Measurements from ENCODE around the gene MYT1. TPM values are rescaled to one million over a fixed set of nuclear protein-coding genes. Genes with fewer than 3 reads are reported as not detected.

Gene MYT1
- total and polyA plus RNA-seq, 2 of the 13 experiments (the other 11 are each of a cell fraction or from before 2014, with no cell fraction given), result 0.58 to 2.5 TPM

DNA sequence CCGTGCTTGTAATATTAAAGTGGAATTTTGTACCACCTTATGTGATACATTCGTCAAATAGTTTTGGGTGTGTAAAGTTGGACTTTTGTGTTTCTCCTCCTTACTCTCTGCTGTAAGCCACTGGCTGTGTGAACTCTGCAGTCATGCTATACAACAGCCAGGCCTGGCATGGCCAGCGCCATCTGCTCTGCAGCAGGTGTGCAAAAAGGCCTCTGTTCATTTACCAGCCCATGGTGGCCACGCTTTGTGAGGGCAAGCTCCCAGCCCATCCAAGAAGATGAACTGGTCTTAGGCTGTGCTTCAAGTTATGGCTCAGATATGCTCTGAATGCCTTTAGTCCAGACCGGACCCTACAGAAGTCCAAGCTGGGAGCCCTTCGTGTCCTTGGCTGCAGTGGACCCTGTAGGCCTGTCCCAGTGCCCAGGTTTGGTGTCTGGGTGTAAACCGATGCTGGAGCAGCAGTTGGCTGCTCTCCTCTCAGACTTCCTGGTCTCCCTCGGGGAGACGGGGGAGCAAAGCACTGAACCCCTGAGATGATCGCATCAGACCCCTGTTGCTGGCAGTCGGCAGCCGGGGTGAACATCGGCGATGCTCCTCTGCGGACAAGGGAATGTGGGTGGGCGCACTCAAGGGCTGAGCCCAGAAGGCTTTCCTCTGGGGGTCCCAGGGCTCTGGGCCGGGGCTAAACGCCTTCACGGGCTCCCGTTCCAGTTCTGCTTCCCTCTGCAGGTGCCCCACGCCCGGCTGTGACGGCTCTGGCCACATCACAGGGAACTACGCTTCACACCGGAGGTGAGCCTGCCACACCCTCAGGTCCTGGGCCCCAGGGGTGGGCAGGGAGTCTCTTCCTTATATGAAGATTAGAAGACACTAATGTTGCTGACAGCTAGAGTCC lies 62.7 kb downstream of the MYT1 start:
- peaks cover 17 to 78% of the 10 kb centered on the region in 2 experiments for H3K27me3 ChIP-seq (ENCODE audit: control insufficient read depth in 1 of 2, insufficient read depth in 2 of 2, low read length in 2 of 2)
- in situ Hi-C loops (cut with HindIII; ENCODE audit: extremely low pct_ligation_motif_present, low pct_unique_long_range_greater_than_20kb) (no loop called here), intact Hi-C loops (cut with micrococcal nuclease; ENCODE audit: unreplicated experiment) (no loop called here)
- ChIA-PET CTCF (ENCODE audit: low intra/inter-chr PET ratio, low total read pairs) (no interaction called here), POLR2A (interaction anchor here (1.9 kb wide), 1 partner anchor 10 kb away, joined by 4 read pairs; no protein-coding TSS in a partner anchor)
- DNase-seq (ENCODE audit: low spot score) (no peak), ATAC-seq (no peak), FAIRE-seq (no peak)
- H3K9ac ChIP-seq (ENCODE audit: insufficient read depth, low read depth, low read length), result no peak overlapping the region
- no peaks in the 10 kb centered on the region for H3K9me3 ChIP-seq (ENCODE audit: low read length)
- TF ChIP-seq, protein P1, sequence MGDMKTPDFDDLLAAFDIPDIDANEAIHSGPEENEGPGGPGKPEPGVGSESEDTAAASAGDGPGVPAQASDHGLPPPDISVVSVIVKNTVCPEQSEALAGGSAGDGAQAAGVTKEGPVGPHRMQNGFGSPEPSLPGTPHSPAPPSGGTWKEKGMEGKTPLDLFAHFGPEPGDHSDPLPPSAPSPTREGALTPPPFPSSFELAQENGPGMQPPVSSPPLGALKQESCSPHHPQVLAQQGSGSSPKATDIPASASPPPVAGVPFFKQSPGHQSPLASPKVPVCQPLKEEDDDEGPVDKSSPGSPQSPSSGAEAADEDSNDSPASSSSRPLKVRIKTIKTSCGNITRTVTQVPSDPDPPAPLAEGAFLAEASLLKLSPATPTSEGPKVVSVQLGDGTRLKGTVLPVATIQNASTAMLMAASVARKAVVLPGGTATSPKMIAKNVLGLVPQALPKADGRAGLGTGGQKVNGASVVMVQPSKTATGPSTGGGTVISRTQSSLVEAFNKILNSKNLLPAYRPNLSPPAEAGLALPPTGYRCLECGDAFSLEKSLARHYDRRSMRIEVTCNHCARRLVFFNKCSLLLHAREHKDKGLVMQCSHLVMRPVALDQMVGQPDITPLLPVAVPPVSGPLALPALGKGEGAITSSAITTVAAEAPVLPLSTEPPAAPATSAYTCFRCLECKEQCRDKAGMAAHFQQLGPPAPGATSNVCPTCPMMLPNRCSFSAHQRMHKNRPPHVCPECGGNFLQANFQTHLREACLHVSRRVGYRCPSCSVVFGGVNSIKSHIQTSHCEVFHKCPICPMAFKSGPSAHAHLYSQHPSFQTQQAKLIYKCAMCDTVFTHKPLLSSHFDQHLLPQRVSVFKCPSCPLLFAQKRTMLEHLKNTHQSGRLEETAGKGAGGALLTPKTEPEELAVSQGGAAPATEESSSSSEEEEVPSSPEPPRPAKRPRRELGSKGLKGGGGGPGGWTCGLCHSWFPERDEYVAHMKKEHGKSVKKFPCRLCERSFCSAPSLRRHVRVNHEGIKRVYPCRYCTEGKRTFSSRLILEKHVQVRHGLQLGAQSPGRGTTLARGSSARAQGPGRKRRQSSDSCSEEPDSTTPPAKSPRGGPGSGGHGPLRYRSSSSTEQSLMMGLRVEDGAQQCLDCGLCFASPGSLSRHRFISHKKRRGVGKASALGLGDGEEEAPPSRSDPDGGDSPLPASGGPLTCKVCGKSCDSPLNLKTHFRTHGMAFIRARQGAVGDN (CRISPR knock-in tag; IDR thresholded peaks at IDR 0.05), result peak; percentile 6; the same call in 1 of the 2 replicates
- TF ChIP-seq SNAI1 (CRISPR knock-in tag; IDR thresholded peaks at IDR 0.05; ENCODE audit: borderline replicate concordance) (no peak), XBP1 (CRISPR knock-in tag; IDR thresholded peaks at IDR 0.05) (no peak), ZSCAN12 (CRISPR knock-in tag; IDR thresholded peaks at IDR 0.05) (no peak), ZNF7 (CRISPR knock-in tag; IDR thresholded peaks at IDR 0.05) (no peak), MYC (CRISPR knock-in tag; IDR thresholded peaks at IDR 0.05; ENCODE audit: borderline replicate concordance) (0 out of 2 replicates have a peak, but pooled peaks have one; percentile 25), MTA1 (CRISPR knock-in tag; IDR thresholded peaks at IDR 0.05; ENCODE audit: borderline replicate concordance) (0 out of 2 replicates have a peak, but pooled peaks have one; percentile 27), ZSCAN25 (CRISPR knock-in tag; IDR thresholded peaks at IDR 0.05) (0 out of 2 replicates have a peak, but pooled peaks have one; percentile 0)
- TF ChIP-seq, protein P2, sequence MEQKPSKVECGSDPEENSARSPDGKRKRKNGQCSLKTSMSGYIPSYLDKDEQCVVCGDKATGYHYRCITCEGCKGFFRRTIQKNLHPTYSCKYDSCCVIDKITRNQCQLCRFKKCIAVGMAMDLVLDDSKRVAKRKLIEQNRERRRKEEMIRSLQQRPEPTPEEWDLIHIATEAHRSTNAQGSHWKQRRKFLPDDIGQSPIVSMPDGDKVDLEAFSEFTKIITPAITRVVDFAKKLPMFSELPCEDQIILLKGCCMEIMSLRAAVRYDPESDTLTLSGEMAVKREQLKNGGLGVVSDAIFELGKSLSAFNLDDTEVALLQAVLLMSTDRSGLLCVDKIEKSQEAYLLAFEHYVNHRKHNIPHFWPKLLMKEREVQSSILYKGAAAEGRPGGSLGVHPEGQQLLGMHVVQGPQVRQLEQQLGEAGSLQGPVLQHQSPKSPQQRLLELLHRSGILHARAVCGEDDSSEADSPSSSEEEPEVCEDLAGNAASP (CRISPR knock-in tag; IDR thresholded peaks at IDR 0.05; ENCODE audit: borderline replicate concordance), result no peak
- TF ChIP-seq, protein P3, sequence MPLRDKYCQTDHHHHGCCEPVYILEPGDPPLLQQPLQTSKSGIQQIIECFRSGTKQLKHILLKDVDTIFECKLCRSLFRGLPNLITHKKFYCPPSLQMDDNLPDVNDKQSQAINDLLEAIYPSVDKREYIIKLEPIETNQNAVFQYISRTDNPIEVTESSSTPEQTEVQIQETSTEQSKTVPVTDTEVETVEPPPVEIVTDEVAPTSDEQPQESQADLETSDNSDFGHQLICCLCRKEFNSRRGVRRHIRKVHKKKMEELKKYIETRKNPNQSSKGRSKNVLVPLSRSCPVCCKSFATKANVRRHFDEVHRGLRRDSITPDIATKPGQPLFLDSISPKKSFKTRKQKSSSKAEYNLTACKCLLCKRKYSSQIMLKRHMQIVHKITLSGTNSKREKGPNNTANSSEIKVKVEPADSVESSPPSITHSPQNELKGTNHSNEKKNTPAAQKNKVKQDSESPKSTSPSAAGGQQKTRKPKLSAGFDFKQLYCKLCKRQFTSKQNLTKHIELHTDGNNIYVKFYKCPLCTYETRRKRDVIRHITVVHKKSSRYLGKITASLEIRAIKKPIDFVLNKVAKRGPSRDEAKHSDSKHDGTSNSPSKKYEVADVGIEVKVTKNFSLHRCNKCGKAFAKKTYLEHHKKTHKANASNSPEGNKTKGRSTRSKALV (CRISPR knock-in tag; IDR thresholded peaks at IDR 0.05), result no peak
- no TSS peak for BruUV-seq (replicated peaks)
- no peak overlapping the region for H3K4me3 ChIP-seq (replicated peaks in 1 of 3; ENCODE audit: insufficient read depth in 1 of 3, low read depth in 2 of 3, low read length in 3 of 3)
- no peak overlapping the region for H3K27ac ChIP-seq (ENCODE audit: extremely low read length, insufficient read depth, low read length)
- no peaks in the 10 kb centered on the region for H4K20me1 ChIP-seq (ENCODE audit: insufficient read depth, low read length)
- H3K79me2 ChIP-seq (ENCODE audit: insufficient read depth, low read length), result no peaks in the 10 kb centered on the region
- H3K4me1 ChIP-seq (ENCODE audit: insufficient read depth, low read length), result peaks cover 26% of the 10 kb centered on the region
- H2AFZ ChIP-seq (ENCODE audit: low read length), result no peak overlapping the region
- no peaks in the 10 kb centered on the region for H3K36me3 ChIP-seq (replicated peaks in 1 of 2; ENCODE audit: control insufficient read depth in 1 of 2, insufficient read depth in 2 of 2, low read length in 2 of 2)
- 58% methylated on average over 22 of the region's 25 CpGs for WGBS (ENCODE audit: low lambda C conversion rate)
- H3K4me2 ChIP-seq (ENCODE audit: low read depth, low read length), result no peak overlapping the region

Measured in HepG2 (cell line).